ENCODE measurements around the gene NDUFB6. TPM values are rescaled to one million over a fixed set of nuclear protein-coding genes. Genes with fewer than 3 reads are reported as not detected.
A peak's percentile ranks its signal among the peaks of the same experiment; 100 is the strongest.

The NDUFB6 gene
- total RNA-seq, 6 experiments from 2014 or later: 62.5 to 78.6 (median 70.7) TPM

- no peaks in the 10 kb centered on the region; the same call in 1 of the 2 replicates for H3K27me3 Mint-ChIP-seq (ENCODE audit: insufficient read depth)
- no peak overlapping the region for H3K4me3 Mint-ChIP-seq
- peaks cover 51% of the 10 kb centered on the region for H3K36me3 Mint-ChIP-seq (ENCODE audit: low read depth)
- no peaks in the 10 kb centered on the region; the same call in 1 of the 2 replicates for H3K4me1 Mint-ChIP-seq (ENCODE audit: low read depth)
- no peak overlapping the region for H3K27ac Mint-ChIP-seq
- TF ChIP-seq CTCF (IDR thresholded peaks at IDR 0.05): no peak
- no peak for DNase-seq
- H3K9me3 Mint-ChIP-seq: peaks cover 28% of the 10 kb centered on the region
These were observed 54.7 kb downstream of the NDUFB6 start for GRCh38 chr9:32518276-32518675.

- H3K27me3 Mint-ChIP-seq (ENCODE audit: insufficient read depth): no peaks in the 10 kb centered on the region; the same call in 1 of the 2 replicates
- peaks cover 45% of the 10 kb centered on the region for H3K36me3 Mint-ChIP-seq (ENCODE audit: low read depth)
- no peak for TF ChIP-seq CTCF (IDR thresholded peaks at IDR 0.05)
- no peak overlapping the region for H3K4me3 Mint-ChIP-seq
- peaks cover 29% of the 10 kb centered on the region for H3K9me3 Mint-ChIP-seq
- H3K4me1 Mint-ChIP-seq (ENCODE audit: low read depth): no peaks in the 10 kb centered on the region; the same call in 1 of the 2 replicates
- DNase-seq: no peak
- H3K27ac Mint-ChIP-seq: no peak overlapping the region
These were observed 56.7 kb downstream of the NDUFB6 start for GRCh38 chr9:32516241-32516640.

- Mint-ChIP-seq H3K9me3 (peaks cover 5% of the 10 kb centered on the region; the same call in 1 of the 2 replicates), H3K4me1 (ENCODE audit: low read depth) (no peaks in the 10 kb centered on the region)
- DNase-seq: no peak
These were observed 64.2 kb downstream of the NDUFB6 start for GRCh38 chr9:32508728-32509127.

GRCh38 chr9:32503008-32503407 lies 70.0 kb downstream of the NDUFB6 start:
- Mint-ChIP-seq H3K4me1 (ENCODE audit: low read depth) (peaks cover 31% of the 10 kb centered on the region), H3K4me3 (no peak overlapping the region)

More at GRCh38 chr9:32508728-32509127, 64.2 kb downstream of the NDUFB6 start:
- Mint-ChIP-seq H3K27ac (no peak overlapping the region), H3K36me3 (ENCODE audit: low read depth) (peaks cover 6% of the 10 kb centered on the region), H3K4me3 (no peak overlapping the region), H3K27me3 (ENCODE audit: insufficient read depth) (no peaks in the 10 kb centered on the region; the same call in 1 of the 2 replicates)
- TF ChIP-seq CTCF (IDR thresholded peaks at IDR 0.05): no peak

More at GRCh38 chr9:32503008-32503407, 70.0 kb downstream of the NDUFB6 start:
- peaks cover 19% of the 10 kb centered on the region for H3K9me3 Mint-ChIP-seq
- no peak for TF ChIP-seq CTCF (IDR thresholded peaks at IDR 0.05)
- H3K27me3 Mint-ChIP-seq (ENCODE audit: insufficient read depth): peaks cover 2% of the 10 kb centered on the region; the same call in 1 of the 2 replicates
- no peak for DNase-seq
- H3K36me3 Mint-ChIP-seq (ENCODE audit: low read depth): peaks cover 37% of the 10 kb centered on the region
- peak overlapping the region; percentile 34 for H3K27ac Mint-ChIP-seq

Other genes starting within 250 kb of the NDUFB6 start
- gene ACO1, start 188.5 kb downstream of the NDUFB6 start, total RNA-seq (2021; fragmentation: NEBNext Ultra II Directional; extraction: Animal tissue kit (Norgen Biotek cat#: 25700)): 10 to 100 TPM; 79.8 to 94.4 (median 84.0) TPM
- 1 to 10 TPM; 4.8 to 6.0 (median 5.2) TPM for gene RIGI, start 47.0 kb downstream of the NDUFB6 start, total RNA-seq (2021; fragmentation: NEBNext Ultra II Directional; extraction: Animal tissue kit (Norgen Biotek cat#: 25700))
- gene SMIM27, start 20.8 kb downstream of the NDUFB6 start, total RNA-seq (2021; fragmentation: NEBNext Ultra II Directional; extraction: Animal tissue kit (Norgen Biotek cat#: 25700)): 10 to 100 TPM; 11.4 to 16.8 (median 14.0) TPM
- gene TOPORS, start 20.6 kb downstream of the NDUFB6 start, total RNA-seq (2021; fragmentation: NEBNext Ultra II Directional; extraction: Animal tissue kit (Norgen Biotek cat#: 25700)): 10 to 100 TPM; 14.8 to 17.4 (median 17.1) TPM
- gene TAF1L, start 62.5 kb upstream of the NDUFB6 start, total RNA-seq (2021; fragmentation: NEBNext Ultra II Directional; extraction: Animal tissue kit (Norgen Biotek cat#: 25700)): not detected
- not detected for gene TMEM215, start 210.4 kb upstream of the NDUFB6 start, total RNA-seq (2021; fragmentation: NEBNext Ultra II Directional; extraction: Animal tissue kit (Norgen Biotek cat#: 25700))

All from HFFc6 (cell line).